Measurements from ENCODE around the gene VRK3. TPM values are rescaled to one million over a fixed set of nuclear protein-coding genes. Genes with fewer than 3 reads are reported as not detected.
A peak's percentile ranks its signal among the peaks of the same experiment; 100 is the strongest.
"Not testable (repeated sequence)": the region's sequence is repeated elsewhere in the genome, so short reads cannot be mapped to it uniquely, and the experiment has no call there.

VRK3 gene
- total RNA-seq, 1 experiment from 2014 or later = 33.4 TPM

DNA sequence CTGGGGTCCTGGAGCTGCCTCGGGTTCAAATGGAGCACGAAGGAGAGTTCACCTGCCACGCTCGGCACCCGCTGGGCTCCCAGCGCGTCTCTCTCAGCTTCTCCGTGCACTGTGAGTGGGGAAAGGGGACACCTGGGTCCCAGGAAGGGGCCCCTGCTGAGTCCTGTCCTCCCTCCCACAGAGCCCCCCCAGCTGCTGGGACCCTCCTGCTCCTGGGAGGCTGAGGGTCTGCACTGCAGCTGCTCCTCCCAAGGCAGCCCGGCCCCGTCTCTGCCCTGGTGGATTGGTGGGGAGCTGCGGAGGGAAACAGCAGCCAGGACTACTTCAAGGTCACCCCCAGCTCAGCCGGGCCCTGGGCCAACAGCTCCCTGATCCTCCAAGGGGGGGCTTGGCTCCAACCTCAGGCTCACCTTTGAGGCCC lies 53.2 kb downstream of the VRK3 start:
- no peak overlapping the region for H3K4me3 Mint-ChIP-seq
- POLR2A ChIA-PET = no interaction called here
- H3K27ac Mint-ChIP-seq = no peak overlapping the region
- H3K36me3 Mint-ChIP-seq = no peaks in the 10 kb centered on the region
- DNase-seq (ENCODE audit: low spot score) (no peak), ATAC-seq (peak; percentile 24; the same call in 1 of the 2 replicates)
- no peaks in the 10 kb centered on the region for H3K27me3 Mint-ChIP-seq (ENCODE audit: low read depth)
- CTCF ChIA-PET = interaction anchor here (0.5 to 1.2 kb wide), 4 partner anchors 11 to 34 kb away, joined by 3 to 6 read pairs (median 4); no protein-coding TSS in a partner anchor
- H3K9me3 Mint-ChIP-seq = no peaks in the 10 kb centered on the region
- H3K4me1 Mint-ChIP-seq = no peaks in the 10 kb centered on the region
- TF ChIP-seq NFYB (CRISPR knock-in tag; conservative IDR thresholded peaks at IDR 0.05; ENCODE audit: low read depth) = no peak
- TF ChIP-seq FOXJ3 (CRISPR knock-in tag; IDR thresholded peaks at IDR 0.05; ENCODE audit: borderline replicate concordance) = no peak
- TF ChIP-seq, protein P1, sequence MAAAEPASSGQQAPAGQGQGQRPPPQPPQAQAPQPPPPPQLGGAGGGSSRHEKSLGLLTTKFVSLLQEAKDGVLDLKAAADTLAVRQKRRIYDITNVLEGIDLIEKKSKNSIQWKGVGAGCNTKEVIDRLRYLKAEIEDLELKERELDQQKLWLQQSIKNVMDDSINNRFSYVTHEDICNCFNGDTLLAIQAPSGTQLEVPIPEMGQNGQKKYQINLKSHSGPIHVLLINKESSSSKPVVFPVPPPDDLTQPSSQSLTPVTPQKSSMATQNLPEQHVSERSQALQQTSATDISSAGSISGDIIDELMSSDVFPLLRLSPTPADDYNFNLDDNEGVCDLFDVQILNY (CRISPR knock-in tag; IDR thresholded peaks at IDR 0.05) = no peak
- TF ChIP-seq JAZF1 (CRISPR knock-in tag; IDR thresholded peaks at IDR 0.05) = no peak
- TF ChIP-seq ATF1 (CRISPR knock-in tag; IDR thresholded peaks at IDR 0.05) = no peak
- no peak for TF ChIP-seq SMAD4 (CRISPR knock-in tag; IDR thresholded peaks at IDR 0.05)
- TF ChIP-seq HMGXB4 (CRISPR knock-in tag; IDR thresholded peaks at IDR 0.05) = no peak
- TF ChIP-seq, protein P2, sequence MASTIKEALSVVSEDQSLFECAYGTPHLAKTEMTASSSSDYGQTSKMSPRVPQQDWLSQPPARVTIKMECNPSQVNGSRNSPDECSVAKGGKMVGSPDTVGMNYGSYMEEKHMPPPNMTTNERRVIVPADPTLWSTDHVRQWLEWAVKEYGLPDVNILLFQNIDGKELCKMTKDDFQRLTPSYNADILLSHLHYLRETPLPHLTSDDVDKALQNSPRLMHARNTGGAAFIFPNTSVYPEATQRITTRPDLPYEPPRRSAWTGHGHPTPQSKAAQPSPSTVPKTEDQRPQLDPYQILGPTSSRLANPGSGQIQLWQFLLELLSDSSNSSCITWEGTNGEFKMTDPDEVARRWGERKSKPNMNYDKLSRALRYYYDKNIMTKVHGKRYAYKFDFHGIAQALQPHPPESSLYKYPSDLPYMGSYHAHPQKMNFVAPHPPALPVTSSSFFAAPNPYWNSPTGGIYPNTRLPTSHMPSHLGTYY (CRISPR knock-in tag; IDR thresholded peaks at IDR 0.05) = no peak
- TF ChIP-seq ESRRA (CRISPR knock-in tag; IDR thresholded peaks at IDR 0.05; ENCODE audit: borderline replicate concordance) = no peak
- TF ChIP-seq ZNF281 (CRISPR knock-in tag; IDR thresholded peaks at IDR 0.05) = no peak
- no peak for TF ChIP-seq ATF2 (CRISPR knock-in tag; IDR thresholded peaks at IDR 0.05; ENCODE audit: borderline replicate concordance, low read depth)
- TF ChIP-seq USF2 (CRISPR knock-in tag; IDR thresholded peaks at IDR 0.05) = no peak
- TF ChIP-seq ZBTB43 (CRISPR knock-in tag; IDR thresholded peaks at IDR 0.05) = no peak
- no peak for TF ChIP-seq ZNF121 (CRISPR knock-in tag; IDR thresholded peaks at IDR 0.05)
- no peak for TF ChIP-seq FOXK1 (CRISPR knock-in tag; IDR thresholded peaks at IDR 0.05)
- TF ChIP-seq STAT6 (CRISPR knock-in tag; conservative IDR thresholded peaks at IDR 0.05; ENCODE audit: low read depth) = no peak
- no peak for TF ChIP-seq SP1 (CRISPR knock-in tag; conservative IDR thresholded peaks at IDR 0.05)

DNA sequence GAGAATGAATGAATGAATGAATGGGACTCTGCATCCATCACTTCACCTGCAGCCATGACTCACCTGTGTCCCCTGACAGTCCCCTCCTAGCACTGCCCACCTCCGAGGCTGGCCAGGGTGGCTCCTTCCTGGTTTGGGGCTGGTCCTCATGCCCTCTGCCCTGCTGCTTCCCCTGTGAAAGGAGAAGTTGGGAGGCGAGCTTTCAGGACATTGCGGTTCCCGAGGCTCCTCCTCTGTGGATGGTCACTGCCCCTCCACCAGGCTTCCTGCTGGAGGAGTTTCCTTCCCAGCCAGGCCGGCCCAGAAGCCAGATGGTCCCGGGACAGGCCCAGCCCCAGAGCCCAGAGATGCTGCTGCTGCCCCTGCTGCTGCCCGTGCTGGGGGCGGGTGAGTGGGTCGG lies 55.8 kb downstream of the VRK3 start:
- POLR2A ChIA-PET; H3K36me3 Mint-ChIP-seq; H3K27me3 Mint-ChIP-seq (ENCODE audit: low read depth); H3K9me3 Mint-ChIP-seq; H3K27ac Mint-ChIP-seq; H3K4me1 Mint-ChIP-seq; CTCF ChIA-PET; DNase-seq (ENCODE audit: low spot score); H3K4me3 Mint-ChIP-seq: not testable (repeated sequence)
- peak; percentile 48 for ATAC-seq

Data from WTC11 (cell line).